NOMO-1 treated with DMSO at 0.1 percent for 48 hours (cell line): ENCODE results near the gene ASB7.
A peak's percentile ranks its signal among the peaks of the same experiment; 100 is the strongest.
"Not testable (repeated sequence)": the region's sequence is repeated elsewhere in the genome, so short reads cannot be mapped to it uniquely, and the experiment has no call there.

Source experiments
- DNase-seq: peaks from one replicate; lab custom pipeline; 2025; ENCODE audit not compliant: unreplicated experiment; lab: John Stamatoyannopoulos, UW

Gene ASB7

GRCh38 chr15:100648951-100649350 is 46.6 kb downstream of the ASB7 start:
- DNase-seq, result no peak

GRCh38 chr15:100650685-100651084 is 48.3 kb downstream of the ASB7 start:
- no peak for DNase-seq

GRCh38 chr15:100651253-100651652 is 48.9 kb downstream of the ASB7 start:
- DNase-seq, result no peak

- no peak for DNase-seq
Observed at GRCh38 chr15:100652116-100652515, 49.7 kb downstream of the ASB7 start.

- DNase-seq, result no peak
Observed at GRCh38 chr15:100653608-100654007, 51.2 kb downstream of the ASB7 start.

- DNase-seq, result no peak
Observed at GRCh38 chr15:100658895-100659294, 56.5 kb downstream of the ASB7 start.

- no peak for DNase-seq
Observed at GRCh38 chr15:100661156-100661555, 58.8 kb downstream of the ASB7 start.

GRCh38 chr15:100663086-100663914 is 60.9 kb downstream of the ASB7 start:
- DNase-seq, result no peak

- DNase-seq, result no peak
Observed at GRCh38 chr15:100663915-100664281, 61.5 kb downstream of the ASB7 start.

- DNase-seq, result no peak
Observed at GRCh38 chr15:100665570-100665969, 63.2 kb downstream of the ASB7 start.

- DNase-seq, result no peak
Observed at GRCh38 chr15:100667405-100668347, 65.3 kb downstream of the ASB7 start.

- DNase-seq, result no peak
Observed at GRCh38 chr15:100668348-100668745, 66.0 kb downstream of the ASB7 start.

- no peak for DNase-seq
Observed at GRCh38 chr15:100669260-100669659, 66.9 kb downstream of the ASB7 start.

- DNase-seq, result no peak
Observed at GRCh38 chr15:100670505-100671021, 68.2 kb downstream of the ASB7 start.

- no peak for DNase-seq
Observed at GRCh38 chr15:100671124-100671680, 68.8 kb downstream of the ASB7 start.

- peak; percentile 49 for DNase-seq
Observed at GRCh38 chr15:100671858-100672543, 69.6 kb downstream of the ASB7 start.

GRCh38 chr15:100672959-100673358 is 70.6 kb downstream of the ASB7 start:
- DNase-seq, result no peak

GRCh38 chr15:100679151-100679550 is 76.8 kb downstream of the ASB7 start:
- not testable (repeated sequence) for DNase-seq

GRCh38 chr15:100680726-100681125 is 78.3 kb downstream of the ASB7 start:
- no peak for DNase-seq

- DNase-seq, result no peak
Observed at GRCh38 chr15:100681335-100681746, 79.0 kb downstream of the ASB7 start.

GRCh38 chr15:100682468-100682867 is 80.1 kb downstream of the ASB7 start:
- DNase-seq, result no peak
